Body of pancreas (tissue), 4 donors: ENCODE measurements around the gene RNU5B-1. TPM values are rescaled to one million over a fixed set of nuclear protein-coding genes. Genes with fewer than 3 reads are reported as not detected.

ENCODE experiments used
- ATAC-seq: fragments of 150-250 bp; one replicate; pipeline ENCODE4 v1.9.1; 2016
- DNase-seq, 4 donors: peaks; one replicate each; pipeline ENCODE4 v3.0.0-alpha.2; 2019
- H3K27ac ChIP-seq, 4 donors: fragments of 200-600 bp; sonication (generic); 1 replicate in 3 of 4; 2 replicates in 1 of 4; pipeline versions ENCODE4 v1.5.1 to v1.6.1; 2016 to 2019; ENCODE audit warnings: mild to moderate bottlenecking in 1 of 4, mixed read lengths in 1 of 4, moderate library complexity in 1 of 4
- H3K27me3 ChIP-seq, 2 donors: fragments of 200-600 bp; sonication (generic); one replicate each; pipeline ENCODE4 v1.6.0; 2016; ENCODE audit warnings: mild to moderate bottlenecking in 1 of 2
- H3K36me3 ChIP-seq, 2 donors: fragments of 200-600 bp; sonication (generic); replicated peaks in 1 of 2; 2 replicates each; pipeline ENCODE4 v1.5.1; 2016; ENCODE audit warnings: low read depth in 2 of 2; ENCODE audit not compliant: insufficient read depth in 1 of 2
- H3K4me1 ChIP-seq: fragments of 200-600 bp; sonication (generic); one replicate; pipeline ENCODE4 v1.6.0; 2016
- H3K4me3 ChIP-seq, 2 donors: fragments of 200-600 bp; sonication (generic); 1 replicate in 1 of 2; 2 replicates in 1 of 2; pipeline ENCODE4 v1.5.1; 2016 to 2019
- H3K9me3 ChIP-seq, 3 donors: fragments of 200-600 bp; sonication (generic); 1 replicate in 2 of 3; 2 replicates in 1 of 3; pipeline ENCODE4 v1.5.1; 2016
- POLR2A ChIP-seq, 3 donors: fragments of 450-650 bp; IDR thresholded peaks; one replicate each; pipeline ENCODE4 v1.6.1; 2016; ENCODE audit warnings: antibody characterized with exemption in 3 of 3, mild to moderate bottlenecking in 2 of 3
- WGBS, 2 donors: methylation state at CpG; one replicate each; pipeline ENCODE4 v1.1.5; 2017; 5-methylcytosine and 5-hydroxymethylcytosine counted together
- intact Hi-C: fragments of 100-400 bp; cut with DNase I; formaldehyde crosslinking; loops from one replicate; pipeline ENCODE4 v1.15.1; 2023
- total RNA-seq, 2 donors: library from RNA; depleted of rRNA; stranded (reverse); fragments of >200 nt; gene quantifications; one replicate each; pipeline ENCODE4 v1.1.0, GENCODE V29; 2016
- TF ChIP-seq, protein P1 (sequence below), 7 experiments: fragments of 450-650 bp in 4 of 7; fragments of 200-600 bp in 3 of 7; sonication (generic) in 3 of 7; IDR thresholded peaks; one replicate each; pipeline ENCODE4 v1.5.1; 2016 to 2019; ENCODE audit warnings: antibody characterized with exemption in 7 of 7

RNU5B-1 gene
- total RNA-seq, 2 donors from 2014 or later, result not detected

DNA sequence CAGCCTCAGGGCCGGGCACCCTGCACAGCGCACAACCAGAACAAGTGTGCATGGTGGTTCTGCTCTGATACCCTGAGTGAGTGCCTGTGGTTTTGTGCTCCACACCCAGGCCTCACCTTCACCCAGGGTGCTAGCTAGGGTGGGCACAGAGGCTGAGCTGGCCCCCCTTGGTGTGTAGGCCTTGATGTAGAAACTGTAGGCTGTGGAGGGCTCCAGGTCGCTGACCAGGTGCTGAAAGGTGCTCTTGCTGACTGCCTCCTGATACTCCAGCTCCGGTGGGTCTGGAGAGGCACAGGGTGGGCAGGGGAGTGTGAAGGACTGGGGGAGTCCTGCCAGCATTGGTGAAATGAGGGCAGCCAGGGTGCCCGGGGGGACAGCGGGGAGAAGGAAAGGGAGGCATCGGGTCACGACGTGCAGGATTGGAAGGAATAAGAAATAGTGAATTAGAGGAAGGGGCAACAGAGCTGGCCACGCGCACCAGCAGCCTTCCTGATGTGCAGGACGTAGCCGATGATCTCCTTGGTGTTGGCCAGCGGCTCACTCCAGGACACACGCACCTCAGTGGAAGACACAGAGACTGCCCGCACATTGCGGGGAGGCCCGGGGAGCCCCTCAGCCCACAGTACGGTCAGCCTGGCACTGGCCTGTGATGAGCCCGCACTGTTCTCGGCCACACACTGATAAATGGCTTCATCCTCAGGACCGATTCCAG is 26.6 kb downstream of the RNU5B-1 start:
- no peaks in the 10 kb centered on the region for H3K9me3 ChIP-seq
- TF ChIP-seq, protein P1, sequence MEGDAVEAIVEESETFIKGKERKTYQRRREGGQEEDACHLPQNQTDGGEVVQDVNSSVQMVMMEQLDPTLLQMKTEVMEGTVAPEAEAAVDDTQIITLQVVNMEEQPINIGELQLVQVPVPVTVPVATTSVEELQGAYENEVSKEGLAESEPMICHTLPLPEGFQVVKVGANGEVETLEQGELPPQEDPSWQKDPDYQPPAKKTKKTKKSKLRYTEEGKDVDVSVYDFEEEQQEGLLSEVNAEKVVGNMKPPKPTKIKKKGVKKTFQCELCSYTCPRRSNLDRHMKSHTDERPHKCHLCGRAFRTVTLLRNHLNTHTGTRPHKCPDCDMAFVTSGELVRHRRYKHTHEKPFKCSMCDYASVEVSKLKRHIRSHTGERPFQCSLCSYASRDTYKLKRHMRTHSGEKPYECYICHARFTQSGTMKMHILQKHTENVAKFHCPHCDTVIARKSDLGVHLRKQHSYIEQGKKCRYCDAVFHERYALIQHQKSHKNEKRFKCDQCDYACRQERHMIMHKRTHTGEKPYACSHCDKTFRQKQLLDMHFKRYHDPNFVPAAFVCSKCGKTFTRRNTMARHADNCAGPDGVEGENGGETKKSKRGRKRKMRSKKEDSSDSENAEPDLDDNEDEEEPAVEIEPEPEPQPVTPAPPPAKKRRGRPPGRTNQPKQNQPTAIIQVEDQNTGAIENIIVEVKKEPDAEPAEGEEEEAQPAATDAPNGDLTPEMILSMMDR (IDR thresholded peaks at IDR 0.05), result no peak
- TF ChIP-seq POLR2A (IDR thresholded peaks at IDR 0.05), result no peak
- H3K4me1 ChIP-seq, result peaks cover 3% of the 10 kb centered on the region
- DNase-seq, result no peak
- no peak for ATAC-seq
- H3K36me3 ChIP-seq, result no peaks in the 10 kb centered on the region
- 83 to 92% methylated on average over 13 to 22 of the region's 22 CpGs for WGBS, 2 donors
- intact Hi-C loops, result no loop called here
- no peak overlapping the region for H3K4me3 ChIP-seq
- no peak overlapping the region for H3K27ac ChIP-seq
- no peaks in the 10 kb centered on the region for H3K27me3 ChIP-seq

DNA sequence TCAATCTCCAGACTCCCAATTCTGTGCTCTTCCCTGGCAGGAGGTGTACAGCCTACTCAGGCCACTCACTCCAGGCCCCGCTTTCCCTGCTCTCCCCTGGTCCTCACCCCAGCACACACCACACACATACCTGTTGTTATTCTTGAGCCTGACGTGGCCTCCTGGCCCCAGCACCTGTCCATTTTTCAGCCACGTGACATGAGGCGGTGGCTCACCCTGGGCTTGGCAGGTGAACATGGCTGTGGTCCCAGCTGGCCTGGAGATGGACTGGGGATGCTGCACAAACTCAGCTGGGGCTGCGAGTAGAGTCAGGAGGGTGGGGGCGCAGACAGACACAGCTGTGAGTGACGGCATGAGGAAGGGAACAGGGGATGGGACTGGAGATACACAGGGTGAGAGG is 27.3 kb downstream of the RNU5B-1 start:
- no peak overlapping the region for H3K27ac ChIP-seq
- no peak for TF ChIP-seq POLR2A (IDR thresholded peaks at IDR 0.05)
- TF ChIP-seq, protein P1 (IDR thresholded peaks at IDR 0.05), result no peak
- intact Hi-C loops, result no loop called here
- H3K4me3 ChIP-seq, result no peak overlapping the region
- H3K9me3 ChIP-seq, result no peaks in the 10 kb centered on the region
- 71 to 79% methylated on average over 5 to 6 of the region's 7 CpGs for WGBS, 2 donors
- H3K27me3 ChIP-seq, result no peaks in the 10 kb centered on the region
- DNase-seq (no peak), ATAC-seq (no peak)
- H3K4me1 ChIP-seq, result no peaks in the 10 kb centered on the region
- no peaks in the 10 kb centered on the region for H3K36me3 ChIP-seq

DNA sequence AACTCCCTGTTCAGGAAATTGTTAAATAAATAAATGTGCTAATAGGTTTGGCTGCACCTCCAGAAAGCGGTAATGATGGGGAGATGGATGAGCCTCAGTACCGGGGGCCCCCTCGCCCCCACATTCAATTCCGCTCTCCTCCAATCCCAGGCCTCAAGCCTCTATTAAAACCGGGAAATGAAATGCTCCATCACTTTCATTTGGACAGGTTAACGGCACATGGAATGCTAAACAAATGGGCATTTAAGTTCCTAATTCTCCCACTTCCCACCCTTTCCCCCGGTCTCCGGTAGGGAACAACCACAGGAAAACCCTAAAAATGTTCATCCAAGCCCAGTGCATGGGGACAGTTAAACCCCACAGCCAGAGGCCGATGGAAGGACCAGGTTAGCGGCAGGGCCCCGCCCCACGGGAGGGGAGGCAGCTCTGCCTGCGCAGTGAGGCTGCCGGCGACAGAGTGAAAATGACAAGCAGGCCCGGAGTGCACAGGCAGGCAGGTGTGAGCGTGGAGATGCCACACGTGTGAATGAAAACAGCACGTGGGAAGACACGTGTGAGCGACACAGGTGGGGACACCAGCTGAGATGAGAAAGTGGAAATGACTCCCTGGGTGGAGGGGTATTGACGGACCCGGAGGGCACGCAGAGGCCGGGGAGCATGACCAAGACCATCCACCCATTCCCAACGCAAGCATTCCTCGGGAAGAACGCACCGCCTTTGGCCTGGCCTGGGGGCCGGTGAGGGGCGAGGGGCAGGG is 28.1 kb downstream of the RNU5B-1 start:
- TF ChIP-seq, protein P1 (IDR thresholded peaks at IDR 0.05), result no peak
- TF ChIP-seq POLR2A (IDR thresholded peaks at IDR 0.05), result no peak

DNA sequence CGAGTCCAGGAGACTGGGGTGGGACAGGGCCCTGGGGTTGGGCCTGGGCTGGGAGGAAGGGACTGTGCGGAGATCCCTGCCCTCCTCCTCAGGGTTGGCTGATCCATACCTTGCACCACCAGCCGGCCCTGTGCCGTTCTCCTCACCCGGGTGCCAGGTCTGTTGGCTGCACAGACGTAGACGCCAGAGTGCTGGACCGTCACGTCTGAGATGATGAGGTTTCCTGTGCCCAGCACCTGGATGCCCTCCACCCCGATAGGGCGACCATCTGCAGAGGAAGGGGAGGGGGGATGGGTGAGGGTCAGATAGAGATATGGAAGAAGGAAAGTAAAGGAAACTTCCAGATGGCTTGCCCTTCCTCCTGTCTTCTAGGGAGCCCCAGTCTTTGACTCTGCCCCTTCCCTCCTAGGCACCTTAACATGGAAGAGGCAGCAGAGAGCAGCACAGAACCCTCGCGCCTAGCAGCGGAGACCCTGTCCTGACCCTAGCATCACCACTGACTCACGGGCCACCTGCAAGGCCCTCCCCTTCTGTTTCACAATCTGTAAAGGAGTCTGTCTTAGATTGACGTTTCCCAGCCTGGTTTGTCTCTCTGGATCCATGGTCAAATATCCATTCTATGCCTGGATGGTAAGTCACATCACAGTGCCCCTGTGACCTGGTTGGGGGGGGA is 28.8 kb downstream of the RNU5B-1 start:
- DNase-seq (no peak), ATAC-seq (no peak)
- TF ChIP-seq POLR2A (IDR thresholded peaks at IDR 0.05), result no peak
- TF ChIP-seq, protein P1 (IDR thresholded peaks at IDR 0.05), result no peak
- Histone ChIP-seq H3K27ac (no peak overlapping the region), H3K9me3 (no peaks in the 10 kb centered on the region), H3K4me1 (no peaks in the 10 kb centered on the region), H3K27me3 (no peaks in the 10 kb centered on the region), H3K36me3 (no peaks in the 10 kb centered on the region), H3K4me3 (no peak overlapping the region)
- 76% methylated on average over 13 to 16 of the region's 16 CpGs for WGBS, 2 donors
- intact Hi-C loops, result no loop called here

More for the DNA sequence above, 28.1 kb downstream of the RNU5B-1 start:
- Histone ChIP-seq H3K4me1 (no peaks in the 10 kb centered on the region), H3K9me3 (no peaks in the 10 kb centered on the region), H3K36me3 (no peaks in the 10 kb centered on the region), H3K4me3 (no peak overlapping the region), H3K27me3 (no peaks in the 10 kb centered on the region), H3K27ac (no peak overlapping the region)
- 74 to 76% methylated on average over 29 to 31 of the region's 31 CpGs for WGBS, 2 donors
- intact Hi-C loops, result no loop called here
- ATAC-seq, result no peak
- DNase-seq, result no peak
